ENCODE results near the gene SEC22C. TPM values are rescaled to one million over a fixed set of nuclear protein-coding genes. Genes with fewer than 3 reads are reported as not detected.
A peak's percentile ranks its signal among the peaks of the same experiment; 100 is the strongest.

Gene SEC22C
- total and polyA plus RNA-seq, 12 donors, result 21.1 to 32.9 (median 26.1) TPM

- intact Hi-C loops (cut with DNase I), result loop anchor here in 3 of 10 donors (5.0 kb wide), 2 partner anchors 175 to 180 kb away; no protein-coding TSS in a partner anchor
These were observed 9.5 kb downstream of the SEC22C start for GRCh38 chr3:42572278-42572677.

GRCh38 chr3:42569593-42570142 is 12.1 kb downstream of the SEC22C start:
- DNase-seq (no peak), ATAC-seq (no peak)
- 26 to 27% methylated on average over 2 of the region's 2 CpGs for WGBS, 2 donors
- no peak overlapping the region for H3K27ac ChIP-seq
- H3K9me3 ChIP-seq, result peaks cover 0 to 14% (median 5%) of the 10 kb centered on the region in 11 donors
- no peaks in the 10 kb centered on the region for H3K27me3 ChIP-seq
- no peak overlapping the region for H3K4me3 ChIP-seq
- H3K36me3 ChIP-seq, result peaks cover 0 to 78% (median 32%) of the 10 kb centered on the region in 9 donors
- TF ChIP-seq CTCF (IDR thresholded peaks at IDR 0.05), result no peak
- intact Hi-C loops (cut with DNase I), result loop anchor here in 3 of 10 donors (5.0 kb wide), 2 partner anchors 178 to 183 kb away; no protein-coding TSS in a partner anchor
- peaks cover 0 to 5% (median 0%) of the 10 kb centered on the region in 9 donors for H3K4me1 ChIP-seq

More at GRCh38 chr3:42572278-42572677, 9.5 kb downstream of the SEC22C start:
- peaks cover 0 to 64% (median 26%) of the 10 kb centered on the region in 9 donors for H3K36me3 ChIP-seq
- no peak overlapping the region for H3K4me3 ChIP-seq
- no peak overlapping the region for H3K27ac ChIP-seq
- DNase-seq (peak in 1 of 2 donors; percentile 10), ATAC-seq (peak; percentile 43 to 87 (median 76))
- H3K27me3 ChIP-seq, result no peaks in the 10 kb centered on the region
- H3K4me1 ChIP-seq, result peaks cover 0 to 5% (median 0%) of the 10 kb centered on the region in 9 donors
- H3K9me3 ChIP-seq, result peaks cover 0 to 26% (median 10%) of the 10 kb centered on the region in 11 donors
- 61 to 62% methylated on average over 3 of the region's 3 CpGs for WGBS, 2 donors
- TF ChIP-seq CTCF (IDR thresholded peaks at IDR 0.05), result peak in 7 of 9 donors; percentile 24 to 59 (median 50)

GRCh38 chr3:42562047-42562907 is 19.5 kb downstream of the SEC22C start:
- intact Hi-C loops (cut with DNase I), result no loop called here
- WGBS, 2 donors, result 67 to 69% methylated on average over 3 of the region's 3 CpGs

More at GRCh38 chr3:42562047-42562907, 19.5 kb downstream of the SEC22C start:
- no peaks in the 10 kb centered on the region for H3K9me3 ChIP-seq
- no peak for TF ChIP-seq CTCF (IDR thresholded peaks at IDR 0.05)
- DNase-seq (no peak), ATAC-seq (no peak)
- no peaks in the 10 kb centered on the region for H3K4me1 ChIP-seq
- no peaks in the 10 kb centered on the region for H3K27me3 ChIP-seq
- no peak overlapping the region for H3K27ac ChIP-seq
- peaks cover 0 to 100% (median 38%) of the 10 kb centered on the region in 9 donors for H3K36me3 ChIP-seq
- H3K4me3 ChIP-seq, result no peak overlapping the region

Measured in heart right ventricle (tissue), 16 donors.